NK-92 treated with Interleukin-12 subunit alpha and Interleukin-12 subunit beta, amount 100 ng/mL, for 24 hours (cell line): Measurements from ENCODE around the gene AMH.

Experiments used
- DNase-seq: peaks from one replicate; lab custom pipeline; 2025; lab: John Stamatoyannopoulos, UW

Gene AMH

DNA sequence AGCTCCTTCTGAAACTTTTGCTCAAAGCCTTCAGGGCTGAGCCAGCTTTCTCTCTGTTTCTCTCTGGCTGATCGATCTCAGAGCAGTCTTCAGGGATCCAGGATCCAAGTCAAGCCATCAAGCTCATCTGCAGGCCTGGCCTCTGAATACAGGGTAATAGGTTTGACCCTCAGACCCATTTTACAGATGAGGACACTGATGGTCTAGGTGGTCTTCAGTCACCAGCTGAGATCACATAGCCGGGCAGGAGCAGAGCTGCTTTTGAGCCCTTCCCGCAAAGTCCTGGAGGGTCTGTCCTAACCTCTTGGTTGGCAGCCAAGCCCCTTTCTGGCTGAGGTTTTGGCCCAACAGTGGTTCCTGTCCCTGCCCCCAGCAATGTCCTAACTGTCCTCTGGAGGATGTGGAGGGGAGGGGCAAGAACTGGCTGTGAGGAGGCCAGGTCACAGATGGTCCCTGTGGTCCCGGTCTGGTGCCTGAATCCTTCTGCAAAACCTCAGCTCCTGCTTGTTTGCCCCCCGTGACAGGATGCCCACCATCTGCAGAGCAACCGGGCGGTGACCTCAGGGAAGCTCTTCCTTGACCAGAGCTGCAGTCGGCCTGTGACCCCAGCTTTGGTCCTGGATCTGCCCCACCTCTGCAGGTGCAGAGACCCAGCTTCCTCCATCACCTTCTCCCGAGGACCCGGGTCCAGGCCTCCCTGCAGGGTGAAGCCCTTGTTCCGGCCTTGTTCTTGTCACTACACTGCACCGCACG lies 38.6 kb downstream of the AMH start:
- no peak for DNase-seq

DNA sequence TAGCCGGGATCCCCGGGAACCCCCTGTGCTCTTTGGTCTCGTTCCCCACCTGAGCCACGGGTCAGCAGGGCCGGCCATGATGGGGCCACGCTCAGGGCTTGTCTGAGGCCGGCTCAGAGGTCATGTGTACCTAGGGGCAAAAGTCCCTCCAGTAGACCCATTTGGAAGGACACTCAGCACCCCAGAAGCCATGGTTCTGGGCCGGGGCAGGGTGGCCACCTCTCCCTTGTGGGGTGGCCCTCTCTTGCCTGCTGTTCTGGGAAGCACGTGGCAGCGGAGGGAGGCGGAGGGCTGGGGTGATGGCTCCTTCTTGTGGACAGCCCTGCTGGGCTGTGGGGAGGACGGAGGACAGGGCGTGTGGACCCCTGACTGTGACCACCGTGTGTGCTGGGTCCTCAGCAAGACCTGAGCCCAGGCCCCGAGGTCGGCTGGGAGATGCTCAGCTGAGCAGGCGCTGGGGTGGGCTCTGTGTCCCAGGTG lies 39.3 kb downstream of the AMH start:
- no peak for DNase-seq

DNA sequence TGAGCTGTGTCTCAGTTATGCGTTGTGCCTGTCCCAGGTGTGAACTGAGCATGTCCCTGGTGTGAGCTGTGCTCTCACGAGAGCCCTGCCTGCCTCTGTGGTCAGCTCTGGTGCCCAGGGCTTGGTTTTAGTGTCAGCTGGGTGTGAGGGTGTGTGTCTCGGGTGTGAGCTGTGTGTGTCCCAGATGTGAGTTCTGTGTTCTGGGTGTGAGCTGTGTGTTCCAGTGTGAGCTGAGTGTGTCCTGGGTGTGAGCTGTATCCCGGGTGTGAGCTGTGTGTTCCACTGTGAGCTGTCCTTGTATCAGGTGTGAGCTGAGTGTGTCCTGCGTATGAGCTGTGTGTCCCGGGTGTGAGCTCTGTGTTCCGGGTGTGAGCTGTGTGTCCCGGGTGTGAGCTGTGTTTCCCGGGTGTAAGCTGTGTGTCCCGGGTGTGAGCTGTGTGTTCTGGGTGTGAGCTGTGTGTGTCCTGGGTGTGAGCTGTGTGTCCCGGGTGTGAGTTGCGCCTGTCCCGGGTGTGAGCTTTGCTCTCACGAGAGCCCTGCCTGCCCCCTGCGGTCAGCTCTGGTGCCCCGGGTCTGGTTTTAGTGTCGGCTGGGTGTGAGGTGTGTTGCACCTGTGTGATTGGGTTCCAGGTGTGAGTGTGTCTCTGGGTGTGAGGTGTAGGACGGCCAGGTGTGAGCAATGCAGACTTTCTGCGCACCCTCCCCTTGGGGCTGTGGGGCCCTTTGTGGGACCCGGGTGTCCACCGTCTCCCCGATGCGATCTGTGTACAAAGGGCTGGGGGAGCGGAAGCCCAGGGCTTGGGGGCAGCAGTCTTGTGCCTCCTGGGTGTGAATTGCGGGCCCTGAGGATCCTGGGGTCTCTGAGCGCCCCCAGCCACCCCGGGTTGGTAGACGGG lies 39.9 kb downstream of the AMH start:
- DNase-seq, result no peak

DNA sequence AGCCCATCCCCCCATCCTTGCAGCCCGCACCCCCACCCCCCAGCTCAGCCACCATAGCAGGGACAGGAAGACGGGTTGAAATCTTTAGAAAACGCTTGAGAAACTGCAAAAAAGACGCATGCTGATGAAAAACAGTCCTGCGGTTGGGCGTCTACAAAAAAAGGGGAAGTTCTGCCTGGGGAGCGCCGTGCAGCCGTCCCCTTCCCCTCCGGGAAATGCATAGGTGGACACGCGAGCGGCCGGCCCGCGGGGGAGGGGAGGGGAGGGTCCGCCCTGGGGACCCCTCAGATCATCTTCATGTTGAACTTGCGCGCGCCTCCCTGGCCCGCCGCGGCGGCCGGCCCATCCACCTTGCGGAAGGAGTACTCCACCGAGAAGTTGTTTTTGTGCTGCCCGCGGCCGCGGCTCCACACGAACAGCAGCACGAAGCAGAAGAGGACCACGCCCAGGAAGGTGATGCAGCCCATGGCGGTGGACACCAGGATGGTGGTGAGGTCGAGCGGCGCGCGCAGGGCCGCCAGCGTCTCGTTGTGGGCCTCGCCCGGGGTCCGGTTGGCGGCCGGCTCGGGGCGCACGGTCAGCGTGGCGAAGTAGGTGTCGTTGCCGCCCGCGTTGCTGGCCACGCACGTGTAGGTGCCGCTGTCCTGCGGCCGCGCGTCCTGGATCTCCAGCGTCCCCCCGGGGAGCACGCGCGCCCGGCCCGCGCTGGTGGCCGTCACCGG lies 40.8 kb downstream of the AMH start:
- DNase-seq, result no peak

DNA sequence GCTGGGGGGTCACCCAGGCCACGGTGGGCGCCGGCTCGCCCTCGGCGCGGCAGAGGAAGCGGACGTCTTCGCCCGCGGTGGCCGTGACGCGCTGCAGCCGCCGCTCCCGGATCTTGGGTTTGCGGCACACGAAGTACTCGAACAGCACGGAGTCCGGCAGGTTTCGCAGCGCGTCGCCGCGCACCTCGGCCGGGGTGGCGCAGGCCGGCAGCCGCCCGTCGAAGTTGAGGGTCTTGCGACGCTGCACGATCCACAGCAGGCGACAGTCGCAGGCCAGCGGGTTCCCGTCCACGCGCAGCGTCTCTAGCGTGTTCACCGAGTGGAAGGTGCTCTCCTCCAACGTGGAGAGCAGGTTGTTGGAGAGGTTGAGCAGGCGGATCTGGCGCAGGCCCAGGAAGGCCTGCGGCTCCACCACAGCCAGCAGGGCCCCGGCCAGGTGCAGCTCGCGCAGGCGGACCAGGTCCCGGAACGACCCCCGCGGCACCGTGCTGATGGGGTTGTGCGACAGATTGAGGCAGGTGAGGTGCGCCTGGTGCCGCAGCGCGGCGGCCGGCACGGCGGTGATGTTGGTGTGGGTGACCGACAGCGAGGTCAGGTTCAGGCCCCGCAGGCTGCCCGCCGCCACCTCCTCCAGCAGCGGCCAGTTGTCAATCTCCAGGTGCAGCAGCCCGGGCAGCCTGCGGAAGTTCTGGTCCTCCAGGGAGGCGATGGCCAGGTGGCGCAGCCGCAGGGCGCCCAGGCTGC lies 41.5 kb downstream of the AMH start:
- DNase-seq, result no peak

DNA sequence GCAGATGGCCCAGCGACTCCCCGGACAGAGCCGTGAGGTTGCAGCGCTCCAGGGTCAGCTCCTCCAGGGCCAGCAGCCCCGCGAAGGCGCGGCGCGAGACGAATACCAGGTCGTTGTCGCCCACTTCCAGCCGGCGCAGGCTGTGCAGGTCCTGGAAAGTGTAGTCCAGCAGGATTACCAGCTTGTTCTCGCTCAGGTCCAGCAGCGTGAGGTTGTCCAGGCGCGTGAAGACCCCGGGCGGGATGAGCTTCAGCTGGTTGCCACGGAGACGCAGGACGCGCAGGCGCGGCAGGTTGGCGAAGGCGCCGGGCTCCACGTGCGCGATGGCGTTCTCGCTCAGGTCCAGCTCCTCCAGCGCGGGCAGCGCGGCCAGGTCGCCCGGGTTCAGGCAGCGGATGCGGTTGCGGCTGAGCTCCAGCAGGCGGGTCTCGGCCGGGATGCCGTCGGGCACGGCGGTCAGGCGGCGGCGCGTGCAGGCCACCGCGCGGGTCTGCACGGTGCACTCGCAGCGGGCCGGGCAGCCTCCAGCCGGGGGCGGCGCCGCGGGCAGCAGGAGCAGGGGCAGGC lies 42.1 kb downstream of the AMH start:
- no peak for DNase-seq

DNA sequence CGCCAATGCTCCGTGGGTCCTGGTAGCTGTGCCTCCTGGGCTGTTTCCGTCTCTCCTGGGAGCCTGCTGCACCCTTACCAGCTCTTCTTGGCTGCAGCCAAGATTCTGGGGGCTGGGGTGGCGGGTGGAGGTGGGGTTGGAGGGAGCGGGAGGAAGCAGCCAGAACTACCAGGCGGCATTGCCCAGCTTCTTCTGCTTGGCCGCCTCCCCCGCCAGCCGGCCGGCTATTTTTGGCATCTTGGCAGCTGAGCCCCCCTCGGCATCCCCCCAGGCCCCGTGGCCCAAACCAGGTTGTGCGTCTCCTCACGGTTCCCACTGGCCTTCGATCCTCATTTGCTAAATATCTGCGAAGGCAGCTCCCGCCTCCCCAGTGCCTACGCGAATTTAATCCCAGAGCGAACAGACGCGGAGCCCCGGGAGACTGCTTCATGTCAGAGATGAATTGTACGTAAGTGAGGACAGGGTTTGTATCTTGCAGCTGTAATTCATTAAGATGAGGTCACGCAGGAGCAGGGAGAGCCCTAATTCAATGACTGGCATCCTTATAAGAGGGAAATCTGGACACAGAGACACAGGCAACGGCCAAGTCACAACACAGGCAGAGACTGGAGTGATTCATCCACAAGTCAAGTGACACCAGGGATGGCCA lies 45.7 kb downstream of the AMH start:
- no peak for DNase-seq

DNA sequence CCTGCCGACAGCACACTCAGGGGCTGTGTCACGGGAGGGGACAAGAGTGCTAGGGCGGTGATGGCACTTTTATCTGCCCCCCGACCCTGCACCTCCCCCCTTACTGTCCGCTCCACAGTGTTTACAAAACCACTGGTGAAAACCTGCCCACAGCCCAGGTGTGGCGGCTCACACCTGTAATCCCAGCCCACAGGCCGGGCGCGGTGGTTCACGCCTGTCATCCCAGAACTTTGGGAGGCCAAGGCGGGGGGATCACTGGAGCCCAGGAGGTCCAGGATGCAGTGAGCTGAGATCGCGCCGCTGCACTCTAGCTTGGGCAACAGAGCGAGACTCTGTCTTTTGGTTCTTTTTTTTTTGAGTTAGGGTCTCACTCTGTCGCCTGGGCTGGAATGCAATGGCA lies 47.0 kb downstream of the AMH start:
- DNase-seq, result no peak

DNA sequence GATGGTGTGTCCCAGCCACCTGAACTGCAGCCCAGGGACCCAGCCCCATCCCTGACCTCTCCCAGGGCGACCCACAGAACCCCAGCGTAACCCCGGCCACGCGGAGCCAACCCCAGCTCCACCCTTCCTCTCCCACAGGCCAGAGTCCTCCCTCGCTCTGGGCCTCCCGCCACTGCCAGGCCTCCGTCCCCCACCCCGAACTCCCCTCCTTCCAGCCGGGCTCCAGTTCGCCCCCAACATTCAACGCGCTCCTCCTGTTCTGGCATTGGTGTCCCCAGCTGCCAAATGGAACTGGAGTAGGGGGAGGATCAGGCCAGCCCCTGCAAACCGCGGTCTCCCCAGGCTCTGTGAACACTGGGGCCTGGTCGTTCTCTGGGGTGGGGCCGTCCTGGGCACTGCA lies 51.4 kb downstream of the AMH start:
- DNase-seq, result no peak
